GM12892 (cell line): Measurements from ENCODE around the gene MRPS33.

ENCODE experiments used
- POLR2A ChIP-seq: IDR thresholded peaks from 2 replicates; pipeline ENCODE4 v1.6.1; 2011; ENCODE audit warnings: low read depth, low read length, control low read depth
- POLR2AphosphoS5 ChIP-seq: IDR thresholded peaks from 2 replicates; pipeline ENCODE4 v1.6.1; 2011; ENCODE audit warnings: low read depth, low read length, control low read depth

GRCh38 chr7:141001546-141001945 is 13.2 kb downstream of the MRPS33 start:
- no peak for TF ChIP-seq POLR2A
- no peak for TF ChIP-seq POLR2AphosphoS5
